Ovary (tissue), 3 donors: Measurements from ENCODE around the gene OR4D5.

ENCODE experiments used
- CTCF ChIP-seq, 3 donors: fragments of 450-650 bp in 2 of 3; fragments of 200-600 bp in 1 of 3; IDR thresholded peaks; one replicate each; pipeline versions ENCODE4 v1.5.1 to v1.8.0; 2016 to 2022; ENCODE audit warnings: antibody characterized with exemption in 3 of 3, mild to moderate bottlenecking in 1 of 3
- POLR2A ChIP-seq: fragments of 450-650 bp; IDR thresholded peaks from one replicate; pipeline ENCODE4 v1.6.1; 2017; ENCODE audit warnings: antibody characterized with exemption, mild to moderate bottlenecking, moderate library complexity
- donor health status: DM: no; HTN: no; CAD: no.

DNA sequence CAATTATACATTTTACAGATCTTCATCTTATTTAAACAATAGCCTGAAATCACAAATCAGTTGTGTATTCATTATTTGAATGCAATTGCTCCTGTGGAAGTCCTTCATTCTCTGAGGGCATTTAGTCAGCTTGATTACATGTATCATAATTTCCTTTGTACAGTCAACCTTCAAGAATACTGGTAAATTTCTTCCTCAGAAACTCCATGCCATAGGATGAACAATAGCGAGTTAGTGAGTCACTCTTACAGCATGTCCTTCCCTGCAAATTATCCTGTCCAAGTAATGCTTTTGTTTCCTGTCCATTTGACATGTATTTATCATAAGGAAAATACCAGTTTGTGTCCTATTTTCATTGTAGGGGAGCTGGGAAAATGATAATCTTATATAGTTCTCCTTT, 34.4 kb downstream of the OR4D5 start:
- TF ChIP-seq POLR2A (no peak), CTCF (IDR thresholded peaks at IDR 0.05) (no peak)
